GM12878 (cell line): ENCODE measurements around the gene C1R.

Experiments used
- BACH1 ChIP-seq: fragments of 450-650 bp; IDR thresholded peaks from 2 replicates; pipeline ENCODE4 v1.6.1; 2017; ENCODE audit warnings: mild to moderate bottlenecking, borderline replicate concordance
- CBFB ChIP-seq: IDR thresholded peaks from 2 replicates; pipeline ENCODE4 v1.6.1; 2016; ENCODE audit warnings: antibody characterized with exemption, low read depth
- CTCF ChIP-seq, 3 experiments: IDR thresholded peaks in 2 of 3; conservative IDR thresholded peaks in 1 of 3; 2 replicates each; pipeline ENCODE4 v1.5.1; 2011; ENCODE audit warnings: low read depth in 3 of 3, low read length in 3 of 3, mild to moderate bottlenecking in 3 of 3, control low read depth in 2 of 3, moderate library complexity in 2 of 3, inconsistent platforms in 1 of 3, mixed read lengths in 1 of 3; ENCODE audit not compliant: control insufficient read depth in 2 of 3, insufficient read depth in 1 of 3; ENCODE audit errors: extremely low read depth in 1 of 3
- ETV6 ChIP-seq, 2 experiments: fragments of 450-650 bp in 1 of 2; IDR thresholded peaks in 1 of 2; conservative IDR thresholded peaks in 1 of 2; 2 replicates each; pipeline ENCODE4 v1.6.1; 2014; ENCODE audit warnings: antibody characterized with exemption in 1 of 2, borderline replicate concordance in 1 of 2, low read depth in 1 of 2, mild to moderate bottlenecking in 1 of 2, moderate library complexity in 1 of 2
- EZH2 ChIP-seq: IDR thresholded peaks from 2 replicates; pipeline ENCODE4 v1.6.1; 2012; ENCODE audit warnings: low read depth, mild to moderate bottlenecking, control low read depth, inconsistent platforms, low read length, borderline replicate concordance; ENCODE audit not compliant: control insufficient read depth
- GABPA ChIP-seq: IDR thresholded peaks from 2 replicates; pipeline ENCODE4 v1.6.1; 2014; ENCODE audit warnings: antibody characterized with exemption, low read depth, mild to moderate bottlenecking, inconsistent platforms
- GATAD2B ChIP-seq: fragments of 450-650 bp; conservative IDR thresholded peaks from 2 replicates; pipeline ENCODE4 v1.6.1; 2017; ENCODE audit warnings: low read depth, mild to moderate bottlenecking, moderate library complexity
- POLR2A ChIP-seq: IDR thresholded peaks from 2 replicates; pipeline ENCODE4 v1.6.1; 2011; ENCODE audit warnings: low read depth, mild to moderate bottlenecking, low read length
- POLR2AphosphoS2 ChIP-seq: IDR thresholded peaks from 2 replicates; pipeline ENCODE4 v1.6.1; 2011; ENCODE audit warnings: low read depth, mild to moderate bottlenecking, low read length, improper control_type of control experiment, moderate library complexity
- POU2F2 ChIP-seq: IDR thresholded peaks from 3 replicates; pipeline ENCODE4 v1.6.1; 2011; ENCODE audit warnings: low read depth, mild to moderate bottlenecking, low read length, borderline replicate concordance
- RCOR1 ChIP-seq: conservative IDR thresholded peaks from 2 replicates; pipeline ENCODE4 v1.6.1; 2012; ENCODE audit warnings: low read depth, low read length, improper control_type of control experiment
- SUZ12 ChIP-seq: fragments of 200-600 bp; sonication (generic); IDR thresholded peaks from one replicate; pipeline ENCODE4 v1.6.1; 2018; ENCODE audit warnings: antibody characterized with exemption, mild to moderate bottlenecking; ENCODE audit not compliant: unreplicated experiment
- ZNF207 ChIP-seq: fragments of 450-650 bp; IDR thresholded peaks from 2 replicates; pipeline ENCODE4 v1.6.1; 2014; ENCODE audit warnings: antibody characterized with exemption, mild to moderate bottlenecking, borderline replicate concordance

- TF ChIP-seq ZNF207 (no peak), ETV6 (conservative IDR thresholded peaks at IDR 0.05 in 1 of 2, IDR thresholded peaks at IDR 0.05 in 1 of 2; ENCODE audit: borderline replicate concordance in 1 of 2, low read depth in 1 of 2) (no peak), POU2F2 (no peak), EZH2 (no peak), SUZ12 (no peak), POLR2AphosphoS2 (no peak), POLR2A (no peak), CBFB (no peak), BACH1 (no peak), RCOR1 (no peak), GABPA (no peak), CTCF (IDR thresholded peaks at IDR 0.05 in 2 of 3, conservative IDR thresholded peaks at IDR 0.05 in 1 of 3; ENCODE audit: control insufficient read depth in 2 of 3, extremely low read depth in 1 of 3, insufficient read depth in 1 of 3, low read depth in 3 of 3, low read length in 3 of 3) (no peak), GATAD2B (no peak)
Observed at GRCh38 chr12:7061596-7061995, 30.6 kb downstream of the C1R start.
